NB4 (cell line): Measurements from ENCODE around the gene CLPSL1.

Source experiments
- DNase-seq: peaks from one replicate; pipeline ENCODE4 v3.0.0; 2010; ENCODE audit warnings: low read depth
- H3K4me3 ChIP-seq: one replicate; pipeline ENCODE4 v1.5.1; 2011; ENCODE audit warnings: mild to moderate bottlenecking, low read depth, low read length, moderate library complexity
- CTCF ChIP-seq: IDR thresholded peaks from one replicate; pipeline ENCODE4 v1.5.1; 2012; ENCODE audit warnings: low read depth, low read length
- MAX ChIP-seq: IDR thresholded peaks from 2 replicates; pipeline ENCODE4 v1.6.1; 2011; ENCODE audit warnings: low read depth, low read length
- MYC ChIP-seq: IDR thresholded peaks from 2 replicates; pipeline ENCODE4 v1.6.1; 2011; ENCODE audit warnings: low read depth, low read length
- POLR2A ChIP-seq: IDR thresholded peaks from 2 replicates; pipeline ENCODE4 v1.6.1; 2011; ENCODE audit warnings: mild to moderate bottlenecking; ENCODE audit not compliant: insufficient read length; ENCODE audit errors: extremely low read depth

The CLPSL1 gene

GRCh38 chr6:35786810-35787209, 6.0 kb downstream of the CLPSL1 start:
- DNase-seq = no peak
- no peak overlapping the region for H3K4me3 ChIP-seq
- no peak for TF ChIP-seq MAX
- TF ChIP-seq CTCF = no peak
- TF ChIP-seq MYC = no peak
- TF ChIP-seq POLR2A = no peak

- no peak for TF ChIP-seq MYC
- no peak for TF ChIP-seq MAX
- TF ChIP-seq CTCF = no peak
- DNase-seq = no peak
- no peak overlapping the region for H3K4me3 ChIP-seq
Measured at GRCh38 chr6:35787266-35788218, 6.7 kb downstream of the CLPSL1 start.

GRCh38 chr6:35788423-35788982, 7.7 kb downstream of the CLPSL1 start:
- H3K4me3 ChIP-seq = no peak overlapping the region
- no peak for DNase-seq
- TF ChIP-seq CTCF (no peak), MAX (no peak), MYC (no peak)

GRCh38 chr6:35790683-35791082, 9.9 kb downstream of the CLPSL1 start:
- TF ChIP-seq MYC (no peak), MAX (no peak), CTCF (no peak), POLR2A (no peak)
- H3K4me3 ChIP-seq = no peak overlapping the region
- no peak for DNase-seq

- no peak for TF ChIP-seq POLR2A
- no peak for DNase-seq
- H3K4me3 ChIP-seq = no peak overlapping the region
Measured at GRCh38 chr6:35794536-35795452, 14.0 kb downstream of the CLPSL1 start.
